SK-N-SH (cell line): ENCODE results near the gene CA10. TPM values are rescaled to one million over a fixed set of nuclear protein-coding genes. Genes with fewer than 3 reads are reported as not detected.

Source experiments
- CTCF ChIA-PET: fragments of 300-600, 350-600 bp; formaldehyde crosslinking; extraction: SDS; loops from one replicate; lab custom pipeline; 2021; lab: Yijun Ruan, JAX
- POLR2A ChIA-PET: fragments of 350-600 bp; sonication (Branson Sonifier 250); formaldehyde crosslinking; extraction: SDS; loops from one replicate; lab custom pipeline; 2020; ENCODE audit warnings: antibody characterized with exemption, inconsistent platforms; lab: Yijun Ruan, JAX
- DNase-seq: peaks from one replicate; pipeline ENCODE4 v3.0.0; 2012
- H2AFZ ChIP-seq: fragments of 200-600 bp; sonication (generic); 2 replicates; pipeline ENCODE4 v1.8.1; 2016; ENCODE audit warnings: antibody characterized with exemption, mild to moderate bottlenecking, low read depth
- H3F3A ChIP-seq: fragments of 200-600 bp; sonication (generic); replicated peaks from 2 replicates; pipeline ENCODE3; 2016; ENCODE audit warnings: antibody characterized with exemption, mild to moderate bottlenecking; ENCODE audit not compliant: insufficient read depth
- H3K27ac ChIP-seq, 2 experiments: fragments of 200-500 bp in 1 of 2; fragments of 200-600 bp in 1 of 2; sonication (Bioruptor generic) in 1 of 2; sonication (generic), shearing (Covaris generic) in 1 of 2; 2 replicates each; pipeline versions ENCODE4 v1.5.1 to v1.6.1; 2014 to 2016; ENCODE audit warnings: low read depth in 2 of 2, inconsistent platforms in 1 of 2, low read length in 1 of 2, mild to moderate bottlenecking in 1 of 2, mixed read lengths in 1 of 2
- H3K27me3 ChIP-seq: fragments of 200-600 bp; sonication (generic), shearing (Covaris generic); 2 replicates; pipeline ENCODE4 v1.6.1; 2016; ENCODE audit warnings: mixed run types; ENCODE audit not compliant: insufficient read depth
- H3K36me3 ChIP-seq, 2 experiments: fragments of 200-500 bp in 1 of 2; fragments of 200-600 bp in 1 of 2; sonication (Bioruptor generic) in 1 of 2; sonication (generic) in 1 of 2; replicated peaks in 1 of 2; 2 replicates each; pipeline versions ENCODE3 to v1.5.1; 2014 to 2016; ENCODE audit warnings: low read length in 1 of 2, mild to moderate bottlenecking in 1 of 2; ENCODE audit not compliant: insufficient read depth in 2 of 2, control insufficient read depth in 1 of 2
- H3K4me1 ChIP-seq, 2 experiments: fragments of 200-500 bp in 1 of 2; fragments of 200-600 bp in 1 of 2; sonication (Bioruptor generic) in 1 of 2; sonication (generic), shearing (Covaris generic) in 1 of 2; 2 replicates each; pipeline versions ENCODE4 v1.5.1 to v1.6.1; 2014 to 2016; ENCODE audit warnings: low read depth in 1 of 2, low read length in 1 of 2, mixed run types in 1 of 2; ENCODE audit not compliant: insufficient read depth in 2 of 2, control insufficient read depth in 1 of 2
- H3K4me2 ChIP-seq: fragments of 200-600 bp; sonication (generic), shearing (Covaris generic); 2 replicates; pipeline ENCODE4 v1.6.1; 2017; ENCODE audit warnings: mixed run types
- H3K4me3 ChIP-seq, 2 experiments: fragments of 200-500 bp in 1 of 2; fragments of 200-600 bp in 1 of 2; sonication (Bioruptor generic) in 1 of 2; sonication (generic), shearing (Covaris generic) in 1 of 2; 2 replicates each; pipeline versions ENCODE4 v1.5.1 to v1.8.1; 2014 to 2016; ENCODE audit warnings: low read depth in 2 of 2, inconsistent platforms in 1 of 2, low read length in 1 of 2, mild to moderate bottlenecking in 1 of 2, mixed read lengths in 1 of 2, moderate library complexity in 1 of 2
- H3K79me2 ChIP-seq: fragments of 200-600 bp; sonication (generic); 2 replicates; pipeline ENCODE4 v1.8.1; 2017; ENCODE audit warnings: mild to moderate bottlenecking; ENCODE audit not compliant: insufficient read depth
- H3K9ac ChIP-seq: fragments of 200-600 bp; sonication (generic); 2 replicates; pipeline ENCODE4 v1.6.1; 2017; ENCODE audit warnings: mixed run types
- H3K9me2 ChIP-seq: fragments of 200-600 bp; sonication (generic); 2 replicates; pipeline ENCODE4 v1.6.1; 2017; ENCODE audit warnings: mixed run types
- H3K9me3 ChIP-seq: fragments of 200-600 bp; sonication (generic); 2 replicates; pipeline ENCODE4 v1.6.1; 2017; ENCODE audit warnings: mixed run types, mild to moderate bottlenecking, moderate library complexity
- H4K20me1 ChIP-seq: fragments of 200-600 bp; sonication (generic); 2 replicates; pipeline ENCODE4 v1.6.1; 2017; ENCODE audit warnings: mild to moderate bottlenecking, mixed run types; ENCODE audit not compliant: insufficient read depth
- CHD2 ChIP-seq: fragments of 150-350 bp; IDR thresholded peaks from 2 replicates; pipeline ENCODE4 v1.6.1; 2018; ENCODE audit warnings: low read length; ENCODE audit not compliant: partially characterized antibody
- ELF1 ChIP-seq: IDR thresholded peaks from 2 replicates; pipeline ENCODE4 v1.4.0; 2012
- EP300 ChIP-seq, 2 experiments: IDR thresholded peaks; 2 replicates each; pipeline versions ENCODE4 v1.4.0 to v1.6.1; 2012; ENCODE audit warnings: borderline replicate concordance in 1 of 2, low read depth in 1 of 2, low read length in 1 of 2
- EZH2phosphoT487 ChIP-seq: fragments of 200-600 bp; sonication (generic); IDR thresholded peaks from 2 replicates; pipeline ENCODE4 v1.6.1; 2017; ENCODE audit warnings: low read depth, mixed run types, mild to moderate bottlenecking, antibody characterized with exemption, moderate library complexity, borderline replicate concordance
- GATA2 ChIP-seq: sonication (generic); formaldehyde crosslinking; IDR thresholded peaks from 2 replicates; pipeline ENCODE4 v1.5.0; 2020; ENCODE audit warnings: mild to moderate bottlenecking, missing genetic modification reagents
- JUND ChIP-seq: IDR thresholded peaks from 2 replicates; pipeline ENCODE4 v1.4.0; 2012
- MEF2A ChIP-seq: IDR thresholded peaks from 2 replicates; pipeline ENCODE4 v1.4.0; 2012; ENCODE audit warnings: low read depth, borderline replicate concordance
- NFIC ChIP-seq: IDR thresholded peaks from 2 replicates; pipeline ENCODE4 v1.4.0; 2012; ENCODE audit warnings: borderline replicate concordance
- POLR2AphosphoS5 ChIP-seq: IDR thresholded peaks from 2 replicates; pipeline ENCODE4 v1.6.1; 2012; ENCODE audit warnings: low read depth, low read length
- RAD21 ChIP-seq: IDR thresholded peaks from 2 replicates; pipeline ENCODE4 v1.6.1; 2012; ENCODE audit warnings: mild to moderate bottlenecking, low read length
- RCOR1 ChIP-seq: fragments of 150-350 bp; IDR thresholded peaks from 2 replicates; pipeline ENCODE4 v1.6.1; 2017; ENCODE audit warnings: antibody characterized with exemption, low read length
- RFX5 ChIP-seq: IDR thresholded peaks from 2 replicates; pipeline ENCODE4 v1.6.1; 2012; ENCODE audit warnings: mild to moderate bottlenecking, improper control_type of control experiment, low read length
- TCF12 ChIP-seq: IDR thresholded peaks from 2 replicates; pipeline ENCODE4 v1.4.0; 2012
- TEAD4 ChIP-seq: IDR thresholded peaks from 2 replicates; pipeline ENCODE4 v1.4.0; 2012; ENCODE audit warnings: mild to moderate bottlenecking, borderline replicate concordance; ENCODE audit not compliant: insufficient read depth
- YY1 ChIP-seq: IDR thresholded peaks from 2 replicates; pipeline ENCODE4 v1.4.0; 2012; ENCODE audit warnings: low read depth, mild to moderate bottlenecking
- WGBS: methylation state at CpG from one replicate; pipeline ENCODE4 v1.1.6; 2017; ENCODE audit warnings: low lambda C conversion rate; 5-methylcytosine and 5-hydroxymethylcytosine counted together
- polyA plus RNA-seq, 3 experiments: library from polyadenylated mRNA; depleted of rRNA; stranded (reverse); fragments of >200 nt; gene quantifications; 2 replicates each; pipeline ENCODE4 v1.2.3, GENCODE V29; 2012
- TF ChIP-seq, protein P1 (sequence below): fragments of 200-600 bp; sonication (generic); IDR thresholded peaks from 2 replicates; pipeline ENCODE4 v1.6.1; 2017; ENCODE audit warnings: antibody characterized with exemption, mild to moderate bottlenecking, moderate library complexity
- TF ChIP-seq, protein P2 (sequence below): IDR thresholded peaks from 2 replicates; pipeline ENCODE4; 2012
- TF ChIP-seq, protein P3 (sequence below): fragments of 150-350 bp; IDR thresholded peaks from 2 replicates; pipeline ENCODE4 v1.6.1; 2017; ENCODE audit warnings: antibody characterized with exemption, low read length, low read depth, borderline replicate concordance
- TF ChIP-seq, protein P4 (sequence below): IDR thresholded peaks from 2 replicates; pipeline ENCODE4 v1.6.1; 2012; ENCODE audit warnings: mild to moderate bottlenecking, low read depth, low read length, moderate library complexity
- TF ChIP-seq, protein P5 (sequence below): IDR thresholded peaks from 2 replicates; pipeline ENCODE4 v1.4.0; 2012; ENCODE audit warnings: low read depth
- TF ChIP-seq, protein P6 (sequence below): IDR thresholded peaks from 2 replicates; pipeline ENCODE4 v1.4.0; 2012; ENCODE audit warnings: low read depth, borderline replicate concordance

CA10 gene
- polyA plus RNA-seq, 1 of the 3 experiments (the other 2 are of a cell fraction), result not detected

DNA sequence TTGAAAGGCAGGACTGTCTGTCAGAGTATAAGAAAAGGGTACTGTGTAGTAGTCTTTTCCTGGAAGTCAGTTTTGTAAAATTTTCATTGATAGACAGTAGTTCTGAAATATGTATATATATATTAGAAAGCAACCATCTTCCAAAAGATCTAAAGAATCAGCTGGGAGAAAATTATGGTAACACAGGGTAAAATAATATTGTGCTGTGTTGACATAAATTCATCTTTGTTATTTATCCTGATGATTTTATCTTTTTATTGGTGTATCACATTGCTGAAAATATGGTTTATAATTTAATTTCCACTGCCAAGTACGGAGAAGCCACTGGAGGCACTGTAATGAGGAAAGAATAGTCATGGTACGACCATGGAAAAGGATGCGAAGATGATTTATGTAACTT, 324.9 kb downstream of the CA10 start:
- WGBS, result 32% methylated on average over 3 of the region's 3 CpGs
- H2AFZ ChIP-seq, result no peak overlapping the region
- CTCF ChIA-PET, result interaction anchor here (1.0 to 2.8 kb wide), 9 partner anchors 8 to 273 kb away, joined by 3 to 10 read pairs (median 4); no protein-coding TSS in a partner anchor
- H3K9ac ChIP-seq, result no peak overlapping the region
- no peak overlapping the region for H3K4me2 ChIP-seq
- no peaks in the 10 kb centered on the region for H4K20me1 ChIP-seq
- no peaks in the 10 kb centered on the region for H3K27me3 ChIP-seq
- no peak overlapping the region for H3K4me3 ChIP-seq
- no peak for DNase-seq
- no peaks in the 10 kb centered on the region for H3K4me1 ChIP-seq
- no peaks in the 10 kb centered on the region for H3F3A ChIP-seq
- no peak overlapping the region for H3K27ac ChIP-seq
- H3K9me3 ChIP-seq, result no peaks in the 10 kb centered on the region
- no peaks in the 10 kb centered on the region for H3K79me2 ChIP-seq
- no peaks in the 10 kb centered on the region for H3K9me2 ChIP-seq
- TF ChIP-seq, protein P1, sequence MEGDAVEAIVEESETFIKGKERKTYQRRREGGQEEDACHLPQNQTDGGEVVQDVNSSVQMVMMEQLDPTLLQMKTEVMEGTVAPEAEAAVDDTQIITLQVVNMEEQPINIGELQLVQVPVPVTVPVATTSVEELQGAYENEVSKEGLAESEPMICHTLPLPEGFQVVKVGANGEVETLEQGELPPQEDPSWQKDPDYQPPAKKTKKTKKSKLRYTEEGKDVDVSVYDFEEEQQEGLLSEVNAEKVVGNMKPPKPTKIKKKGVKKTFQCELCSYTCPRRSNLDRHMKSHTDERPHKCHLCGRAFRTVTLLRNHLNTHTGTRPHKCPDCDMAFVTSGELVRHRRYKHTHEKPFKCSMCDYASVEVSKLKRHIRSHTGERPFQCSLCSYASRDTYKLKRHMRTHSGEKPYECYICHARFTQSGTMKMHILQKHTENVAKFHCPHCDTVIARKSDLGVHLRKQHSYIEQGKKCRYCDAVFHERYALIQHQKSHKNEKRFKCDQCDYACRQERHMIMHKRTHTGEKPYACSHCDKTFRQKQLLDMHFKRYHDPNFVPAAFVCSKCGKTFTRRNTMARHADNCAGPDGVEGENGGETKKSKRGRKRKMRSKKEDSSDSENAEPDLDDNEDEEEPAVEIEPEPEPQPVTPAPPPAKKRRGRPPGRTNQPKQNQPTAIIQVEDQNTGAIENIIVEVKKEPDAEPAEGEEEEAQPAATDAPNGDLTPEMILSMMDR, result peak; percentile 25
- TF ChIP-seq, protein P2, sequence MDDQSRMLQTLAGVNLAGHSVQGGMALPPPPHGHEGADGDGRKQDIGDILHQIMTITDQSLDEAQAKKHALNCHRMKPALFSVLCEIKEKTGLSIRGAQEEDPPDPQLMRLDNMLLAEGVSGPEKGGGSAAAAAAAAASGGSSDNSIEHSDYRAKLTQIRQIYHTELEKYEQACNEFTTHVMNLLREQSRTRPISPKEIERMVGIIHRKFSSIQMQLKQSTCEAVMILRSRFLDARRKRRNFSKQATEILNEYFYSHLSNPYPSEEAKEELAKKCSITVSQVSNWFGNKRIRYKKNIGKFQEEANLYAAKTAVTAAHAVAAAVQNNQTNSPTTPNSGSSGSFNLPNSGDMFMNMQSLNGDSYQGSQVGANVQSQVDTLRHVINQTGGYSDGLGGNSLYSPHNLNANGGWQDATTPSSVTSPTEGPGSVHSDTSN, result no peak
- TF ChIP-seq, all 33 proteins: peak for 1
- POLR2A ChIA-PET, result no interaction called here
- H3K36me3 ChIP-seq, result no peaks in the 10 kb centered on the region

DNA sequence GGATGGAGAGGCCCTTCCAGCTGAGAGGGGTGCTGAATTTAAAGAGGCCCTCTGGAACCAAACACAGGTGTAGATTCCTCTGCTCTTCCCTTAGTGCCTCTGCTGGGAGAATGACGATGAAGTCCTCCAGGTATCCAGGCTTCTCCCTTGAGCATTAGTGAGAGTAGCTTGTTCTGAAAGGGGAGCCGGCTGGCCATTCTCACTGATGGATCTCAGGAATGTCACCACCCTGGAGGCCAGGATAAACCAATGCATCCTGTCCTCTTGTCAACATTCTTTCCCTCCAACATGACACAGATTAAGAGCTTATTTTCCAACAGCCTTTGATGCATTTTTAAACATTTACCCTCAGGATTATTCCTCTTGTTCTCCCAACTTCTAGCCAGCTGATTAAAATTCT, 325.5 kb downstream of the CA10 start:
- no peak overlapping the region for H3K27ac ChIP-seq
- CTCF ChIA-PET, result interaction anchor here (1.0 to 2.8 kb wide), 9 partner anchors 9 to 274 kb away, joined by 3 to 10 read pairs (median 4); no protein-coding TSS in a partner anchor

More for the DNA sequence above, 325.5 kb downstream of the CA10 start:
- 14% methylated on average over 2 of the region's 2 CpGs for WGBS
- H3K9me2 ChIP-seq, result no peaks in the 10 kb centered on the region
- DNase-seq, result no peak
- no peak overlapping the region for H2AFZ ChIP-seq
- no peaks in the 10 kb centered on the region for H3K9me3 ChIP-seq
- no peak for TF ChIP-seq ELF1
- no peak for TF ChIP-seq JUND
- no peak for TF ChIP-seq YY1
- TF ChIP-seq EZH2phosphoT487, result no peak
- no peak for TF ChIP-seq TEAD4
- TF ChIP-seq, protein P3, sequence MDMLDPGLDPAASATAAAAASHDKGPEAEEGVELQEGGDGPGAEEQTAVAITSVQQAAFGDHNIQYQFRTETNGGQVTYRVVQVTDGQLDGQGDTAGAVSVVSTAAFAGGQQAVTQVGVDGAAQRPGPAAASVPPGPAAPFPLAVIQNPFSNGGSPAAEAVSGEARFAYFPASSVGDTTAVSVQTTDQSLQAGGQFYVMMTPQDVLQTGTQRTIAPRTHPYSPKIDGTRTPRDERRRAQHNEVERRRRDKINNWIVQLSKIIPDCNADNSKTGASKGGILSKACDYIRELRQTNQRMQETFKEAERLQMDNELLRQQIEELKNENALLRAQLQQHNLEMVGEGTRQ, result no peak
- TF ChIP-seq, protein P4, sequence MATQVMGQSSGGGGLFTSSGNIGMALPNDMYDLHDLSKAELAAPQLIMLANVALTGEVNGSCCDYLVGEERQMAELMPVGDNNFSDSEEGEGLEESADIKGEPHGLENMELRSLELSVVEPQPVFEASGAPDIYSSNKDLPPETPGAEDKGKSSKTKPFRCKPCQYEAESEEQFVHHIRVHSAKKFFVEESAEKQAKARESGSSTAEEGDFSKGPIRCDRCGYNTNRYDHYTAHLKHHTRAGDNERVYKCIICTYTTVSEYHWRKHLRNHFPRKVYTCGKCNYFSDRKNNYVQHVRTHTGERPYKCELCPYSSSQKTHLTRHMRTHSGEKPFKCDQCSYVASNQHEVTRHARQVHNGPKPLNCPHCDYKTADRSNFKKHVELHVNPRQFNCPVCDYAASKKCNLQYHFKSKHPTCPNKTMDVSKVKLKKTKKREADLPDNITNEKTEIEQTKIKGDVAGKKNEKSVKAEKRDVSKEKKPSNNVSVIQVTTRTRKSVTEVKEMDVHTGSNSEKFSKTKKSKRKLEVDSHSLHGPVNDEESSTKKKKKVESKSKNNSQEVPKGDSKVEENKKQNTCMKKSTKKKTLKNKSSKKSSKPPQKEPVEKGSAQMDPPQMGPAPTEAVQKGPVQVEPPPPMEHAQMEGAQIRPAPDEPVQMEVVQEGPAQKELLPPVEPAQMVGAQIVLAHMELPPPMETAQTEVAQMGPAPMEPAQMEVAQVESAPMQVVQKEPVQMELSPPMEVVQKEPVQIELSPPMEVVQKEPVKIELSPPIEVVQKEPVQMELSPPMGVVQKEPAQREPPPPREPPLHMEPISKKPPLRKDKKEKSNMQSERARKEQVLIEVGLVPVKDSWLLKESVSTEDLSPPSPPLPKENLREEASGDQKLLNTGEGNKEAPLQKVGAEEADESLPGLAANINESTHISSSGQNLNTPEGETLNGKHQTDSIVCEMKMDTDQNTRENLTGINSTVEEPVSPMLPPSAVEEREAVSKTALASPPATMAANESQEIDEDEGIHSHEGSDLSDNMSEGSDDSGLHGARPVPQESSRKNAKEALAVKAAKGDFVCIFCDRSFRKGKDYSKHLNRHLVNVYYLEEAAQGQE, result no peak
- TF ChIP-seq RCOR1, result no peak
- TF ChIP-seq MEF2A, result no peak
- no peak for TF ChIP-seq RFX5
- TF ChIP-seq NFIC, result no peak
- no peak for TF ChIP-seq GATA2 (CRISPR knock-in tag)
- TF ChIP-seq CHD2, result no peak
- TF ChIP-seq RAD21, result no peak
- no peak for TF ChIP-seq POLR2AphosphoS5
- TF ChIP-seq EP300 (IDR thresholded peaks at IDR 0.05; ENCODE audit: borderline replicate concordance in 1 of 2, low read depth in 1 of 2, low read length in 1 of 2), result no peak
- TF ChIP-seq, protein P5, sequence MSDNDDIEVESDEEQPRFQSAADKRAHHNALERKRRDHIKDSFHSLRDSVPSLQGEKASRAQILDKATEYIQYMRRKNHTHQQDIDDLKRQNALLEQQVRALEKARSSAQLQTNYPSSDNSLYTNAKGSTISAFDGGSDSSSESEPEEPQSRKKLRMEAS, result no peak
- TF ChIP-seq, protein P6, sequence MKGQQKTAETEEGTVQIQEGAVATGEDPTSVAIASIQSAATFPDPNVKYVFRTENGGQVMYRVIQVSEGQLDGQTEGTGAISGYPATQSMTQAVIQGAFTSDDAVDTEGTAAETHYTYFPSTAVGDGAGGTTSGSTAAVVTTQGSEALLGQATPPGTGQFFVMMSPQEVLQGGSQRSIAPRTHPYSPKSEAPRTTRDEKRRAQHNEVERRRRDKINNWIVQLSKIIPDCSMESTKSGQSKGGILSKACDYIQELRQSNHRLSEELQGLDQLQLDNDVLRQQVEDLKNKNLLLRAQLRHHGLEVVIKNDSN, result no peak
- no peak for TF ChIP-seq TCF12
- TF ChIP-seq, all 33 proteins: peak for 0
- no peak overlapping the region for H3K4me2 ChIP-seq
- no peak overlapping the region for H3K4me3 ChIP-seq
- H3K79me2 ChIP-seq, result no peaks in the 10 kb centered on the region
- POLR2A ChIA-PET, result no interaction called here
- no peaks in the 10 kb centered on the region for H3F3A ChIP-seq
- H3K4me1 ChIP-seq, result no peaks in the 10 kb centered on the region
- no peaks in the 10 kb centered on the region for H3K36me3 ChIP-seq
- H3K9ac ChIP-seq, result no peak overlapping the region
- H4K20me1 ChIP-seq, result no peaks in the 10 kb centered on the region
- H3K27me3 ChIP-seq, result no peaks in the 10 kb centered on the region
